H9 (cell line): ENCODE measurements around the gene TRIM52. TPM values are rescaled to one million over a fixed set of nuclear protein-coding genes. Genes with fewer than 3 reads are reported as not detected.

Source experiments
- DNase-seq: peaks from one replicate; pipeline ENCODE4 v3.0.0-alpha.2; 2017
- H2AFZ ChIP-seq: one replicate; pipeline ENCODE4 v1.6.1; 2013; ENCODE audit warnings: mild to moderate bottlenecking, low read length, control low read depth, moderate library complexity
- H2AK5ac ChIP-seq: 2 replicates; pipeline ENCODE4 v1.6.1; 2013; ENCODE audit warnings: low read length, control low read depth, mixed read lengths; ENCODE audit not compliant: insufficient read length
- H2BK120ac ChIP-seq: one replicate; pipeline ENCODE4 v1.6.1; 2013; ENCODE audit warnings: low read depth, mild to moderate bottlenecking, low read length, control low read depth, inconsistent platforms; ENCODE audit not compliant: poor library complexity, severe bottlenecking
- H2BK12ac ChIP-seq: 2 replicates; pipeline ENCODE4 v1.6.1; 2013; ENCODE audit warnings: low read length, control low read depth, mixed read lengths, low read depth; ENCODE audit not compliant: insufficient read length
- H2BK15ac ChIP-seq: 2 replicates; pipeline ENCODE4 v1.6.1; 2013; ENCODE audit warnings: low read depth, low read length, control low read depth
- H2BK20ac ChIP-seq: one replicate; pipeline ENCODE4 v1.6.1; 2013; ENCODE audit warnings: low read depth, mild to moderate bottlenecking, low read length, control low read depth, inconsistent platforms; ENCODE audit not compliant: poor library complexity, severe bottlenecking
- H2BK5ac ChIP-seq: 2 replicates; pipeline ENCODE4 v1.6.1; 2013; ENCODE audit warnings: low read length, control low read depth, mixed read lengths; ENCODE audit not compliant: insufficient read length
- H3K14ac ChIP-seq: 2 replicates; pipeline ENCODE4 v1.6.1; 2013; ENCODE audit warnings: low read length, control low read depth; ENCODE audit not compliant: insufficient read depth
- H3K18ac ChIP-seq: 2 replicates; pipeline ENCODE4 v1.6.1; 2013; ENCODE audit warnings: low read depth, mild to moderate bottlenecking, mixed read lengths, low read length, control low read depth; ENCODE audit not compliant: insufficient read length
- H3K23ac ChIP-seq: 2 replicates; pipeline ENCODE4 v1.6.1; 2013; ENCODE audit warnings: low read length, control low read depth, mixed read lengths, low read depth; ENCODE audit not compliant: insufficient read length
- H3K23me2 ChIP-seq: 2 replicates; pipeline ENCODE4 v1.6.1; 2013; ENCODE audit warnings: low read depth, mild to moderate bottlenecking, mixed read lengths, low read length, control low read depth; ENCODE audit not compliant: insufficient read length, poor library complexity, severe bottlenecking
- H3K27ac ChIP-seq: 2 replicates; pipeline ENCODE4 v1.5.1; 2013; ENCODE audit warnings: low read length, control low read depth, mixed read lengths, low read depth; ENCODE audit not compliant: insufficient read length
- H3K27me3 ChIP-seq: 2 replicates; pipeline ENCODE4 v1.6.1; 2013; ENCODE audit warnings: low read length, control low read depth, inconsistent platforms; ENCODE audit not compliant: insufficient read depth
- H3K4ac ChIP-seq: 2 replicates; pipeline ENCODE4 v1.6.1; 2013; ENCODE audit warnings: low read depth, mild to moderate bottlenecking, control low read depth, inconsistent platforms, low read length, moderate library complexity
- H3K4me1 ChIP-seq: 2 replicates; pipeline ENCODE4 v1.6.1; 2013; ENCODE audit warnings: low read length, control low read depth, inconsistent platforms; ENCODE audit not compliant: insufficient read depth
- H3K4me2 ChIP-seq: 2 replicates; pipeline ENCODE4 v1.6.1; 2013; ENCODE audit warnings: low read length, control low read depth, mixed read lengths; ENCODE audit not compliant: insufficient read length, insufficient read depth
- H3K56ac ChIP-seq: 2 replicates; pipeline ENCODE4 v1.6.1; 2013; ENCODE audit warnings: low read depth, mild to moderate bottlenecking, mixed read lengths, low read length, control low read depth; ENCODE audit not compliant: insufficient read length
- H3K79me1 ChIP-seq: 2 replicates; pipeline ENCODE4 v1.6.1; 2013; ENCODE audit warnings: low read depth, mild to moderate bottlenecking, moderate library complexity, low read length, control low read depth, inconsistent platforms; ENCODE audit not compliant: insufficient read depth, poor library complexity, severe bottlenecking
- H3K79me2 ChIP-seq: 2 replicates; pipeline ENCODE4 v1.6.1; 2013; ENCODE audit warnings: low read length, control low read depth, inconsistent platforms; ENCODE audit not compliant: insufficient read depth
- H3K9ac ChIP-seq: 2 replicates; pipeline ENCODE4 v1.6.1; 2013; ENCODE audit warnings: low read length, control low read depth, mixed read lengths; ENCODE audit not compliant: insufficient read length; ENCODE audit errors: extremely low read depth
- H3K9me3 ChIP-seq: one replicate; pipeline ENCODE4 v1.6.1; 2013; ENCODE audit warnings: low read depth, low read length, inconsistent platforms; ENCODE audit not compliant: control insufficient read depth
- H3T11ph ChIP-seq: one replicate; pipeline ENCODE4 v1.6.1; 2013; ENCODE audit warnings: mild to moderate bottlenecking, low read length, control low read depth, inconsistent platforms
- H4K20me1 ChIP-seq: one replicate; pipeline ENCODE4 v1.6.1; 2013; ENCODE audit not compliant: control insufficient read depth, insufficient read length, insufficient read depth
- H4K5ac ChIP-seq: 2 replicates; pipeline ENCODE4 v1.6.1; 2013; ENCODE audit warnings: low read depth, mild to moderate bottlenecking, mixed read lengths, low read length, control low read depth; ENCODE audit not compliant: insufficient read length
- H4K8ac ChIP-seq: replicated peaks from 2 replicates; pipeline ENCODE4 v1.6.1; 2013; ENCODE audit warnings: low read length, control low read depth, mixed read lengths, low read depth; ENCODE audit not compliant: insufficient read length
- H4K91ac ChIP-seq: 2 replicates; pipeline ENCODE4 v1.6.1; 2013; ENCODE audit warnings: low read depth, mild to moderate bottlenecking, moderate library complexity, mixed read lengths, low read length, control low read depth; ENCODE audit not compliant: insufficient read length
- H3K27ac Mint-ChIP-seq, 3 experiments: 2 replicates in 2 of 3; 3 replicates in 1 of 3; pipeline ENCODE4 v1.8.0; 2020 to 2021; ENCODE audit warnings: mixed read lengths in 3 of 3, mild to moderate bottlenecking in 1 of 3, moderate library complexity in 1 of 3
- H3K27me3 Mint-ChIP-seq: 2 replicates; pipeline ENCODE4 v1.8.0; 2021; ENCODE audit warnings: low read depth, mild to moderate bottlenecking, moderate library complexity, mixed read lengths
- H3K36me3 Mint-ChIP-seq, 3 experiments: 2 replicates in 2 of 3; 3 replicates in 1 of 3; pipeline ENCODE4 v1.8.0; 2020 to 2021; ENCODE audit warnings: low read depth in 3 of 3, mixed read lengths in 3 of 3; ENCODE audit not compliant: insufficient read depth in 1 of 3
- H3K4me1 Mint-ChIP-seq, 2 experiments: 2 replicates each; pipeline ENCODE4 v1.8.0; 2020; ENCODE audit warnings: mixed read lengths in 2 of 2
- H3K4me3 Mint-ChIP-seq, 2 experiments: 2 replicates in 1 of 2; 3 replicates in 1 of 2; pipeline ENCODE4 v1.8.0; 2020 to 2021; ENCODE audit warnings: mild to moderate bottlenecking in 2 of 2, mixed read lengths in 2 of 2, moderate library complexity in 1 of 2
- H3K9me3 Mint-ChIP-seq, 2 experiments: 2 replicates in 1 of 2; 3 replicates in 1 of 2; pipeline ENCODE4 v1.8.0; 2020; ENCODE audit warnings: mild to moderate bottlenecking in 2 of 2, mixed read lengths in 2 of 2, moderate library complexity in 1 of 2
- CTCF ChIP-seq: fragments of 200-600 bp; sonication (generic); conservative IDR thresholded peaks from 3 replicates; pipeline ENCODE4 v1.8.0; 2021; ENCODE audit warnings: antibody characterized with exemption, mild to moderate bottlenecking
- WGBS: extraction: QIAGEN DNeasy Blood & Tissue Kit; methylation state at CpG from one replicate; pipeline ENCODE4 v1.1.7; 2013; ENCODE audit warnings: missing lambda C conversion rate, low lambda C conversion rate, mixed read lengths; ENCODE audit not compliant: insufficient read length; ENCODE audit errors: extremely low coverage; 5-methylcytosine and 5-hydroxymethylcytosine counted together
- total RNA-seq: library from RNA; stranded (reverse); gene quantifications from 2 replicates; pipeline ENCODE4 v1.2.1, GENCODE V29; 2021

TRIM52 gene
- total RNA-seq, 1 experiment from 2014 or later = 5.1 TPM

- H3K79me2 ChIP-seq = peaks cover 2% of the 10 kb centered on the region; the same call in 1 of the 2 replicates
- no peak overlapping the region for H4K8ac ChIP-seq
- no peak overlapping the region for H2BK120ac ChIP-seq
- H2AK5ac ChIP-seq = no peak overlapping the region
- H3K4ac ChIP-seq = no peak overlapping the region
- no peaks in the 10 kb centered on the region for H3K9me3 Mint-ChIP-seq
- no peaks in the 10 kb centered on the region for H3K9me3 ChIP-seq
- H3K36me3 Mint-ChIP-seq = peaks cover 62 to 90% (median 71%) of the 10 kb centered on the region in 3 experiments
- no peak overlapping the region for H3K56ac ChIP-seq
- H3K23me2 ChIP-seq = no peaks in the 10 kb centered on the region
- H2BK20ac ChIP-seq = no peak overlapping the region
- peak overlapping the region in 1 of 3 experiments; percentile 93; a peak in 2 of 7 replicates for H3K27ac Mint-ChIP-seq
- no peak overlapping the region for H4K91ac ChIP-seq
- H2BK15ac ChIP-seq = no peak overlapping the region
- no peak overlapping the region for H3K18ac ChIP-seq
- WGBS = no CpG with 5 or more reads among the region's 6 CpGs
- no peak overlapping the region for H3T11ph ChIP-seq
- no peak overlapping the region for H4K5ac ChIP-seq
- H2AFZ ChIP-seq = no peak overlapping the region
- H3K9ac ChIP-seq = no peak overlapping the region
- no peaks in the 10 kb centered on the region for H3K4me1 ChIP-seq
- no peaks in the 10 kb centered on the region; the same call in 1 of the 2 replicates for H3K27me3 Mint-ChIP-seq
- no peak overlapping the region for H3K14ac ChIP-seq
- H4K20me1 ChIP-seq = no peaks in the 10 kb centered on the region
- DNase-seq = no peak
- H3K4me2 ChIP-seq = no peak overlapping the region
- no peak overlapping the region for H2BK5ac ChIP-seq
- H3K4me1 Mint-ChIP-seq = peaks cover 5 to 27% of the 10 kb centered on the region in 2 experiments
- H3K4me3 Mint-ChIP-seq = no peak overlapping the region
- no peak overlapping the region for H3K23ac ChIP-seq
- no peak overlapping the region for H3K27ac ChIP-seq
- no peak overlapping the region for H2BK12ac ChIP-seq
- peaks cover 4% of the 10 kb centered on the region for H3K79me1 ChIP-seq
- TF ChIP-seq CTCF = no peak
- H3K27me3 ChIP-seq = no peaks in the 10 kb centered on the region
Observed at GRCh38 chr5:181236471-181236870, 24.5 kb downstream of the TRIM52 start.
